ENCODE measurements around the gene KLHDC7A. TPM values are rescaled to one million over a fixed set of nuclear protein-coding genes. Genes with fewer than 3 reads are reported as not detected.

The KLHDC7A gene
- total RNA-seq: 8.1 TPM

GRCh38 chr1:18480315-18481189, at the start of gene KLHDC7A:
TSS of gene KLHDC7A (plus strand) at chr1:18480930. CDS start at chr1:18480982, 52 bp downstream.

Small RNA genes within 50 kb of the gene (small RNA-seq; reads per million reads assigned to genes)
- gene DYNLL1P3 (ENCODE audit: low replicate concordance): not detected

Other genes with a start within 250 kb of the KLHDC7A start
- 3.3 TPM for gene PAX7, start 149.9 kb downstream of the KLHDC7A start, total RNA-seq